WTC11 (cell line): Measurements from ENCODE around the gene ITGA3. TPM values are rescaled to one million over a fixed set of nuclear protein-coding genes. Genes with fewer than 3 reads are reported as not detected.

ENCODE experiments used
- ATAC-seq: fragments of 200-7000 bp; cut with Tn5 transposase; 2 replicates; pipeline ENCODE4 v1.10.0; 2021; ENCODE audit warnings: mild to moderate bottlenecking, moderate library complexity
- CTCF ChIA-PET: fragments of 300-600 bp; sonication (Branson Sonifier 250); formaldehyde crosslinking; loops from one replicate; lab custom pipeline; 2021; ENCODE audit warnings: antibody characterized with exemption; lab: Charles Lee
- POLR2A ChIA-PET: fragments of 350-600 bp; sonication (Branson Sonifier 250); formaldehyde crosslinking; loops from one replicate; lab custom pipeline; 2021; ENCODE audit warnings: antibody characterized with exemption; lab: Charles Lee
- DNase-seq: peaks from one replicate; pipeline ENCODE4 v3.0.0; 2021; ENCODE audit warnings: low spot score
- H3K27ac Mint-ChIP-seq: 2 replicates; pipeline ENCODE4 v1.8.0; 2021; ENCODE audit warnings: mixed read lengths
- H3K27me3 Mint-ChIP-seq: 2 replicates; pipeline ENCODE4 v1.8.0; 2021; ENCODE audit warnings: low read depth, mild to moderate bottlenecking, moderate library complexity, mixed read lengths
- H3K36me3 Mint-ChIP-seq: 2 replicates; pipeline ENCODE4 v1.8.0; 2021; ENCODE audit warnings: mixed read lengths
- H3K4me1 Mint-ChIP-seq: 2 replicates; pipeline ENCODE4 v1.8.0; 2022; ENCODE audit warnings: mixed read lengths
- H3K4me3 Mint-ChIP-seq: 2 replicates; pipeline ENCODE4 v1.8.0; 2021; ENCODE audit warnings: mild to moderate bottlenecking, moderate library complexity, mixed read lengths
- H3K9me3 Mint-ChIP-seq: 2 replicates; pipeline ENCODE4 v1.8.0; 2021; ENCODE audit warnings: mixed read lengths
- CBFB ChIP-seq: sonication (generic); formaldehyde crosslinking; IDR thresholded peaks from 2 replicates; pipeline ENCODE4 v1.8.1; 2022; ENCODE audit warnings: mild to moderate bottlenecking, low read depth, missing genetic modification reagents
- EMX1 ChIP-seq: fragments of 250-450 bp; sonication (Bioruptor Pico); IDR thresholded peaks from 2 replicates; pipeline ENCODE4 v1.8.0; 2021; ENCODE audit warnings: mild to moderate bottlenecking
- GABPB1 ChIP-seq: sonication (generic); formaldehyde crosslinking; IDR thresholded peaks from 2 replicates; pipeline ENCODE4 v1.8.1; 2023; ENCODE audit warnings: mild to moderate bottlenecking, missing genetic modification reagents
- MYBL2 ChIP-seq: sonication (generic); formaldehyde crosslinking; IDR thresholded peaks from 2 replicates; pipeline ENCODE4 v1.8.1; 2023; ENCODE audit warnings: mild to moderate bottlenecking, moderate library complexity, missing genetic modification reagents
- NR3C1 ChIP-seq: sonication (generic); formaldehyde crosslinking; conservative IDR thresholded peaks from 2 replicates; pipeline ENCODE4 v1.8.1; 2023; ENCODE audit warnings: low read depth, mild to moderate bottlenecking, missing genetic modification reagents
- ZBTB21 ChIP-seq: sonication (generic); formaldehyde crosslinking; IDR thresholded peaks from 2 replicates; pipeline ENCODE4 v1.8.1; 2023; ENCODE audit warnings: mild to moderate bottlenecking, missing genetic modification reagents, borderline replicate concordance
- ZNF219 ChIP-seq: sonication (generic); formaldehyde crosslinking; IDR thresholded peaks from 2 replicates; pipeline ENCODE4 v1.8.0; 2023; ENCODE audit warnings: missing genetic modification reagents, mild to moderate bottlenecking, borderline replicate concordance
- ZNF263 ChIP-seq: sonication (generic); formaldehyde crosslinking; IDR thresholded peaks from 2 replicates; pipeline ENCODE4 v1.8.1; 2022; ENCODE audit warnings: low read depth, mild to moderate bottlenecking, moderate library complexity, missing genetic modification reagents
- ZNF317 ChIP-seq: sonication (generic); formaldehyde crosslinking; IDR thresholded peaks from 2 replicates; pipeline ENCODE4 v1.8.1; 2023; ENCODE audit warnings: low read depth, mild to moderate bottlenecking, moderate library complexity, missing genetic modification reagents, borderline replicate concordance
- total RNA-seq: library from RNA; stranded (reverse); gene quantifications from 3 replicates; pipeline ENCODE4 v1.2.3, GENCODE V29; 2021
- TF ChIP-seq, protein P1 (sequence below): sonication (generic); formaldehyde crosslinking; IDR thresholded peaks from 2 replicates; pipeline ENCODE4 v1.8.0; 2022; ENCODE audit warnings: mild to moderate bottlenecking, missing genetic modification reagents
- TF ChIP-seq, protein P2 (sequence below): fragments of 250-450 bp; sonication (Bioruptor Pico); conservative IDR thresholded peaks from 2 replicates; pipeline ENCODE4 v1.9.0; 2021; ENCODE audit warnings: mild to moderate bottlenecking
- TF ChIP-seq, protein P3 (sequence below): sonication (generic); formaldehyde crosslinking; IDR thresholded peaks from 2 replicates; pipeline ENCODE4 v1.8.0; 2022; ENCODE audit warnings: missing genetic modification reagents
- TF ChIP-seq, protein P4 (sequence below): sonication (generic); formaldehyde crosslinking; IDR thresholded peaks from 2 replicates; pipeline ENCODE4 v1.8.1; 2022; ENCODE audit warnings: mild to moderate bottlenecking, moderate library complexity, missing genetic modification reagents
- TF ChIP-seq, protein P5 (sequence below): sonication (generic); formaldehyde crosslinking; IDR thresholded peaks from 2 replicates; pipeline ENCODE4 v1.8.1; 2022; ENCODE audit warnings: low read depth, missing genetic modification reagents, borderline replicate concordance
- TF ChIP-seq, protein P6 (sequence below): sonication (generic); formaldehyde crosslinking; conservative IDR thresholded peaks from 2 replicates; pipeline ENCODE4 v1.8.1; 2023; ENCODE audit warnings: mild to moderate bottlenecking, low read depth, missing genetic modification reagents, moderate library complexity

Gene ITGA3
- total RNA-seq, 1 experiment from 2014 or later, result 35.3 TPM

DNA sequence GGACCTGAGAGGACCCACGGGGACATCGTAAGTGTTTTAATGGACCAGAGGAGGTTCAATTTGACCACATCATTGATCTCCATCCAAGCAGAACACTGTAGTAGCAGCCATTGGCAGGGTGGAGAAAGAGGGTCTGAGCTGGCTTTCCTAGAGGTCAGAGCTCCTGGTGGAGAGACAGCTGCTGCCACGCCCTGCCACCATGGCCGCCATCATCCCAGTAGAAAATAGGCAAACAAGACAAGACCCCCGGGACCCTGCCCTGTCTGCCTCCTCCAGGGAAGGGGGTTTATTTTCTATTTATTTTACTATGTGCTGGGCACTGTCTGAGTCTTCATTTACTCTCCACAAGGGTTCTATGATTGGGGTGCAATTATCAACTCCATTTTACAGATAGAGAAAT is 11.4 kb upstream of the ITGA3 start:
- no peak for DNase-seq
- Mint-ChIP-seq H3K4me3 (no peak overlapping the region), H3K27ac (no peak overlapping the region), H3K4me1 (peaks cover 13% of the 10 kb centered on the region), H3K27me3 (peaks cover 6% of the 10 kb centered on the region), H3K9me3 (peaks cover 5% of the 10 kb centered on the region; the same call in 1 of the 2 replicates), H3K36me3 (no peaks in the 10 kb centered on the region)
- TF ChIP-seq NR3C1, result no peak
- TF ChIP-seq, protein P1, sequence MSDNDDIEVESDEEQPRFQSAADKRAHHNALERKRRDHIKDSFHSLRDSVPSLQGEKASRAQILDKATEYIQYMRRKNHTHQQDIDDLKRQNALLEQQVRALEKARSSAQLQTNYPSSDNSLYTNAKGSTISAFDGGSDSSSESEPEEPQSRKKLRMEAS (CRISPR knock-in tag), result no peak
- no peak for TF ChIP-seq ZBTB21 (CRISPR knock-in tag)
- no peak for TF ChIP-seq ZNF317 (CRISPR knock-in tag)
- TF ChIP-seq, protein P2, sequence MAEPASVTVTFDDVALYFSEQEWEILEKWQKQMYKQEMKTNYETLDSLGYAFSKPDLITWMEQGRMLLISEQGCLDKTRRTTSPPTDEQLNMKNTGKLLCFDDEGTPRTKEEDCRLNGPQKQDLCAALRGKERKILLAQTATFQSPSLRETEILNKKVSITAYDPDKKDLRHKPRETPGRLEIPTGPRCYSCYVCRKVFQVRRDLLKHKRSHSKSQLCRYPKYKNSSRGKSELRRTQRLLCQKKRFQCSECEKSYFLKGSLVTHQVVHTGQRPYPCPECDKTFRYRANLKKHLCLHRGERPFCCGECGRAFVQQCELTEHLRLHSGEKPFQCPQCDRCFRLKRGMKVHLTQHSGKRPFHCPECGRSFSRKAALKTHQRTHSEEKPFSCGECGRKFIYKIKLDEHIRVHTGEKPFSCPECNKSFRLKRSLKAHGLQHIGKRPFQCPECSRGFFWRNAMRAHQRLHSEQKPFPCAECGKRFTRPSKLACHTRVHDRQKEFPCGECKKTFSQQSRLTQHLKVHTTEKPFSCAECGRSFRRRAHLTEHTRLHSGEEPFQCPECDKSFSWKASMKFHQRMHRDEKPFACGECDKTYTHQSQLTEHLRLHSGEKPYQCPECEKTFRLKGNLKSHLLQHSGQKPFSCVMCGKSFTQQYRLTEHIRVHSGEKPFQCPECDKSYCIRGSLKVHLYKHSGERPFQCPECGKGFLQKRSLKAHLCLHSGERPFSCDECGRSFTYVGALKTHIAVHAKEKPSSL (CRISPR knock-in tag), result no peak
- no peak for TF ChIP-seq MYBL2 (CRISPR knock-in tag)
- TF ChIP-seq CBFB (CRISPR knock-in tag), result no peak
- TF ChIP-seq, protein P3, sequence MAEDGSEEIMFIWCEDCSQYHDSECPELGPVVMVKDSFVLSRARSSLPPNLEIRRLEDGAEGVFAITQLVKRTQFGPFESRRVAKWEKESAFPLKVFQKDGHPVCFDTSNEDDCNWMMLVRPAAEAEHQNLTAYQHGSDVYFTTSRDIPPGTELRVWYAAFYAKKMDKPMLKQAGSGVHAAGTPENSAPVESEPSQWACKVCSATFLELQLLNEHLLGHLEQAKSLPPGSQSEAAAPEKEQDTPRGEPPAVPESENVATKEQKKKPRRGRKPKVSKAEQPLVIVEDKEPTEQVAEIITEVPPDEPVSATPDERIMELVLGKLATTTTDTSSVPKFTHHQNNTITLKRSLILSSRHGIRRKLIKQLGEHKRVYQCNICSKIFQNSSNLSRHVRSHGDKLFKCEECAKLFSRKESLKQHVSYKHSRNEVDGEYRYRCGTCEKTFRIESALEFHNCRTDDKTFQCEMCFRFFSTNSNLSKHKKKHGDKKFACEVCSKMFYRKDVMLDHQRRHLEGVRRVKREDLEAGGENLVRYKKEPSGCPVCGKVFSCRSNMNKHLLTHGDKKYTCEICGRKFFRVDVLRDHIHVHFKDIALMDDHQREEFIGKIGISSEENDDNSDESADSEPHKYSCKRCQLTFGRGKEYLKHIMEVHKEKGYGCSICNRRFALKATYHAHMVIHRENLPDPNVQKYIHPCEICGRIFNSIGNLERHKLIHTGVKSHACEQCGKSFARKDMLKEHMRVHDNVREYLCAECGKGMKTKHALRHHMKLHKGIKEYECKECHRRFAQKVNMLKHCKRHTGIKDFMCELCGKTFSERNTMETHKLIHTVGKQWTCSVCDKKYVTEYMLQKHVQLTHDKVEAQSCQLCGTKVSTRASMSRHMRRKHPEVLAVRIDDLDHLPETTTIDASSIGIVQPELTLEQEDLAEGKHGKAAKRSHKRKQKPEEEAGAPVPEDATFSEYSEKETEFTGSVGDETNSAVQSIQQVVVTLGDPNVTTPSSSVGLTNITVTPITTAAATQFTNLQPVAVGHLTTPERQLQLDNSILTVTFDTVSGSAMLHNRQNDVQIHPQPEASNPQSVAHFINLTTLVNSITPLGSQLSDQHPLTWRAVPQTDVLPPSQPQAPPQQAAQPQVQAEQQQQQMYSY (CRISPR knock-in tag), result no peak
- no peak for TF ChIP-seq EMX1 (CRISPR knock-in tag)
- TF ChIP-seq, protein P4, sequence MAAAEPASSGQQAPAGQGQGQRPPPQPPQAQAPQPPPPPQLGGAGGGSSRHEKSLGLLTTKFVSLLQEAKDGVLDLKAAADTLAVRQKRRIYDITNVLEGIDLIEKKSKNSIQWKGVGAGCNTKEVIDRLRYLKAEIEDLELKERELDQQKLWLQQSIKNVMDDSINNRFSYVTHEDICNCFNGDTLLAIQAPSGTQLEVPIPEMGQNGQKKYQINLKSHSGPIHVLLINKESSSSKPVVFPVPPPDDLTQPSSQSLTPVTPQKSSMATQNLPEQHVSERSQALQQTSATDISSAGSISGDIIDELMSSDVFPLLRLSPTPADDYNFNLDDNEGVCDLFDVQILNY (CRISPR knock-in tag), result no peak
- no peak for TF ChIP-seq ZNF263 (CRISPR knock-in tag)
- no peak for TF ChIP-seq GABPB1 (CRISPR knock-in tag)
- ChIA-PET POLR2A (no interaction called here), CTCF (interaction anchor here (2.2 kb wide), 1 partner anchor 35 kb away, joined by 8 read pairs; no protein-coding TSS in a partner anchor)
- no peak for ATAC-seq

DNA sequence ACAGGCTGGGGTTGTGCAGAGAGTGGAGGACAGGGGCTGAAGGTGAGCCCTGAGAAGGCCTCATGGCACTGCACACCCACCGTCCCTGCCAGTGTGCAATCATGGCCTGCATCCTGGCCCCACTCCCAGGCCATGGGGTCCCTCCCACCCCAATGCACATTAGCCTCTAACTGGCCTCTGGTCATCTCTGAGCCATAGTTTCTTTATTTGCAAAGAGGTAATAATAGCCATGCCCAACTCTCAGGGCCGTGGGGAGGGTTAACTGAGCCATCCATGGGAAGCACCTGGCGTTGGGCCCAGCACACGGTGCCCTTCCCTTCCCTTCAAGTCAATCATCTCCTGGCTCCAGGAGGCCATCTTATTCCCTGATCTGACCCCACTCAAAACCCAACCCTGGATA is 10.8 kb upstream of the ITGA3 start:
- POLR2A ChIA-PET, result no interaction called here
- CTCF ChIA-PET, result interaction anchor here (0.6 to 2.2 kb wide), 2 partner anchors 17 to 35 kb away, joined by 3 to 8 read pairs; no protein-coding TSS in a partner anchor
- DNase-seq (no peak), ATAC-seq (no peak)
- Mint-ChIP-seq H3K27ac (no peak overlapping the region), H3K4me3 (no peak overlapping the region), H3K9me3 (peaks cover 5% of the 10 kb centered on the region; the same call in 1 of the 2 replicates), H3K4me1 (peaks cover 16% of the 10 kb centered on the region), H3K27me3 (peaks cover 6% of the 10 kb centered on the region), H3K36me3 (no peaks in the 10 kb centered on the region)
- no peak for TF ChIP-seq ZNF219
- TF ChIP-seq, protein P5, sequence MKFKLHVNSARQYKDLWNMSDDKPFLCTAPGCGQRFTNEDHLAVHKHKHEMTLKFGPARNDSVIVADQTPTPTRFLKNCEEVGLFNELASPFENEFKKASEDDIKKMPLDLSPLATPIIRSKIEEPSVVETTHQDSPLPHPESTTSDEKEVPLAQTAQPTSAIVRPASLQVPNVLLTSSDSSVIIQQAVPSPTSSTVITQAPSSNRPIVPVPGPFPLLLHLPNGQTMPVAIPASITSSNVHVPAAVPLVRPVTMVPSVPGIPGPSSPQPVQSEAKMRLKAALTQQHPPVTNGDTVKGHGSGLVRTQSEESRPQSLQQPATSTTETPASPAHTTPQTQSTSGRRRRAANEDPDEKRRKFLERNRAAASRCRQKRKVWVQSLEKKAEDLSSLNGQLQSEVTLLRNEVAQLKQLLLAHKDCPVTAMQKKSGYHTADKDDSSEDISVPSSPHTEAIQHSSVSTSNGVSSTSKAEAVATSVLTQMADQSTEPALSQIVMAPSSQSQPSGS (CRISPR knock-in tag), result no peak
- TF ChIP-seq, protein P6, sequence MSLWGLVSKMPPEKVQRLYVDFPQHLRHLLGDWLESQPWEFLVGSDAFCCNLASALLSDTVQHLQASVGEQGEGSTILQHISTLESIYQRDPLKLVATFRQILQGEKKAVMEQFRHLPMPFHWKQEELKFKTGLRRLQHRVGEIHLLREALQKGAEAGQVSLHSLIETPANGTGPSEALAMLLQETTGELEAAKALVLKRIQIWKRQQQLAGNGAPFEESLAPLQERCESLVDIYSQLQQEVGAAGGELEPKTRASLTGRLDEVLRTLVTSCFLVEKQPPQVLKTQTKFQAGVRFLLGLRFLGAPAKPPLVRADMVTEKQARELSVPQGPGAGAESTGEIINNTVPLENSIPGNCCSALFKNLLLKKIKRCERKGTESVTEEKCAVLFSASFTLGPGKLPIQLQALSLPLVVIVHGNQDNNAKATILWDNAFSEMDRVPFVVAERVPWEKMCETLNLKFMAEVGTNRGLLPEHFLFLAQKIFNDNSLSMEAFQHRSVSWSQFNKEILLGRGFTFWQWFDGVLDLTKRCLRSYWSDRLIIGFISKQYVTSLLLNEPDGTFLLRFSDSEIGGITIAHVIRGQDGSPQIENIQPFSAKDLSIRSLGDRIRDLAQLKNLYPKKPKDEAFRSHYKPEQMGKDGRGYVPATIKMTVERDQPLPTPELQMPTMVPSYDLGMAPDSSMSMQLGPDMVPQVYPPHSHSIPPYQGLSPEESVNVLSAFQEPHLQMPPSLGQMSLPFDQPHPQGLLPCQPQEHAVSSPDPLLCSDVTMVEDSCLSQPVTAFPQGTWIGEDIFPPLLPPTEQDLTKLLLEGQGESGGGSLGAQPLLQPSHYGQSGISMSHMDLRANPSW (CRISPR knock-in tag), result no peak
